Left lung (tissue), 10 donors: ENCODE results near the gene SLBP. TPM values are rescaled to one million over a fixed set of nuclear protein-coding genes. Genes with fewer than 3 reads are reported as not detected.

Source experiments
- ATAC-seq: fragments of 200-7000 bp; cut with Tn5 transposase; one replicate; pipeline ENCODE4 v1.9.1; 2020; ENCODE audit warnings: moderate library complexity
- DNase-seq, 4 donors: peaks; one replicate each; pipeline ENCODE4 v3.0.0-alpha.2; 2013 to 2020
- H3K27ac ChIP-seq, 2 donors: fragments of 200-600 bp; sonication (generic) in 1 of 2; one replicate each; pipeline versions ENCODE4 v1.5.0 to v1.8.0; 2020 to 2021
- H3K27me3 ChIP-seq, 2 donors: fragments of 200-600 bp; sonication (generic) in 1 of 2; one replicate each; pipeline versions ENCODE4 v1.5.0 to v1.8.0; 2020 to 2021
- H3K36me3 ChIP-seq, 2 donors: fragments of 200-600 bp; sonication (generic) in 1 of 2; one replicate each; pipeline versions ENCODE4 v1.5.0 to v1.8.0; 2020 to 2021
- H3K4me1 ChIP-seq, 2 donors: fragments of 200-600 bp; one replicate each; pipeline ENCODE4 v1.8.0; 2021
- H3K4me3 ChIP-seq, 2 donors: fragments of 200-600 bp; sonication (generic) in 1 of 2; one replicate each; pipeline versions ENCODE4 v1.5.0 to v1.8.0; 2020 to 2021; ENCODE audit warnings: mild to moderate bottlenecking in 1 of 2
- H3K9me3 ChIP-seq, 2 donors: fragments of 200-600 bp; sonication (generic) in 1 of 2; one replicate each; pipeline versions ENCODE4 v1.5.0 to v1.8.0; 2020 to 2021
- CTCF ChIP-seq, 2 donors: fragments of 200-600 bp; sonication (generic) in 1 of 2; IDR thresholded peaks; one replicate each; pipeline versions ENCODE4 v1.5.0 to v1.8.0; 2021; ENCODE audit warnings: antibody characterized with exemption in 2 of 2
- intact Hi-C, 2 donors: fragments of 100-400 bp; cut with DNase I; formaldehyde crosslinking; loops; one replicate each; pipeline versions ENCODE4 v1.11.2 to v1.14.2; 2022
- polyA plus RNA-seq, 6 donors: library from polyadenylated mRNA; unstranded; fragments of 120-200 nt; gene quantifications; one replicate each; pipeline ENCODE4 v1.2.1, GENCODE V29; 2013; ENCODE audit not compliant: insufficient read length in 6 of 6
- total RNA-seq, 2 donors: library from RNA; stranded (reverse); fragmentation: NEBNext Ultra II Directional; extraction: Animal tissue kit (Norgen Biotek cat#: 25700); gene quantifications; one replicate each; pipeline ENCODE4 v1.2.1, GENCODE V29; 2021
- donor health status: DM: no; HTN: yes; CAD: no.
- donor health status: DM: no; HTN: no; CAD: no.

Gene SLBP
- total and polyA plus RNA-seq, 8 donors = 39.1 to 73.0 (median 60.0) TPM

GRCh38 chr4:1731180-1731579 lies 19.1 kb upstream of the SLBP start:
- Histone ChIP-seq H3K9me3 (no peaks in the 10 kb centered on the region), H3K36me3 (peaks cover 0 to 76% of the 10 kb centered on the region in 2 donors), H3K4me3 (no peak overlapping the region), H3K27me3 (no peaks in the 10 kb centered on the region), H3K27ac (no peak overlapping the region), H3K4me1 (peaks cover 0 to 44% of the 10 kb centered on the region in 2 donors)
- no peak for ATAC-seq
- no peak for DNase-seq
- TF ChIP-seq CTCF (IDR thresholded peaks at IDR 0.05) = no peak
- intact Hi-C loops = no loop called here

- intact Hi-C loops = no loop called here
- H3K27me3 ChIP-seq = no peaks in the 10 kb centered on the region
- no peak overlapping the region for H3K4me3 ChIP-seq
- H3K27ac ChIP-seq = no peak overlapping the region
- peaks cover 0 to 73% of the 10 kb centered on the region in 2 donors for H3K36me3 ChIP-seq
- peaks cover 0 to 49% of the 10 kb centered on the region in 2 donors for H3K4me1 ChIP-seq
- no peak for ATAC-seq
- TF ChIP-seq CTCF (IDR thresholded peaks at IDR 0.05) = no peak
- DNase-seq = peak in 1 of 4 donors; percentile 57
- H3K9me3 ChIP-seq = no peaks in the 10 kb centered on the region
Measured at GRCh38 chr4:1730532-1731135, 18.5 kb upstream of the SLBP start.

GRCh38 chr4:1728061-1728980 lies 16.2 kb upstream of the SLBP start:
- peak overlapping the region in 1 of 2 donors; percentile 31 for H3K4me3 ChIP-seq
- H3K27me3 ChIP-seq = no peaks in the 10 kb centered on the region
- no peak for TF ChIP-seq CTCF (IDR thresholded peaks at IDR 0.05)
- ATAC-seq (no peak), DNase-seq (peak in 1 of 4 donors; percentile 80)
- H3K9me3 ChIP-seq = no peaks in the 10 kb centered on the region
- peaks cover 0 to 56% of the 10 kb centered on the region in 2 donors for H3K36me3 ChIP-seq
- H3K4me1 ChIP-seq = peaks cover 0 to 71% of the 10 kb centered on the region in 2 donors
- H3K27ac ChIP-seq = peak overlapping the region; percentile 63 to 89
- intact Hi-C loops = loop anchor here in 1 of 2 donors (5.0 kb wide), 1 partner anchor 36 kb away; no protein-coding TSS in a partner anchor

GRCh38 chr4:1727117-1728031 lies 15.3 kb upstream of the SLBP start:
- H3K36me3 ChIP-seq = peaks cover 0 to 47% of the 10 kb centered on the region in 2 donors
- no peak for TF ChIP-seq CTCF (IDR thresholded peaks at IDR 0.05)
- ATAC-seq (peak; percentile 42), DNase-seq (peak in 2 of 4 donors; percentile 87 to 94)
- no peaks in the 10 kb centered on the region for H3K27me3 ChIP-seq
- H3K4me1 ChIP-seq = peaks cover 4 to 80% of the 10 kb centered on the region in 2 donors
- peak overlapping the region in 1 of 2 donors; percentile 31 for H3K4me3 ChIP-seq
- intact Hi-C loops = loop anchor here in 1 of 2 donors (5.0 kb wide), 1 partner anchor 35 kb away; no protein-coding TSS in a partner anchor
- H3K27ac ChIP-seq = peak overlapping the region; percentile 63 to 89
- no peaks in the 10 kb centered on the region for H3K9me3 ChIP-seq
